ENCODE measurements around the gene PLEKHA1. TPM values are rescaled to one million over a fixed set of nuclear protein-coding genes. Genes with fewer than 3 reads are reported as not detected.
A peak's percentile ranks its signal among the peaks of the same experiment; 100 is the strongest.

PLEKHA1 gene
- total RNA-seq, 1 experiment from 2014 or later: 18.9 TPM

GRCh38 chr10:122454603-122455080 lies 80.1 kb downstream of the PLEKHA1 start, which contains the start of gene ARMS2:
Gene ARMS2, plus strand, starts transcription at chr10:122454653. Its CDS starts 75 bp downstream, at chr10:122454728.
- CTCF ChIA-PET: no interaction called here
- H3K4me1 ChIP-seq (ENCODE audit: insufficient read depth, low read length, poor library complexity, severe bottlenecking): no peaks in the 10 kb centered on the region
- H3K36me3 ChIP-seq (ENCODE audit: insufficient read depth, low read length, poor library complexity, severe bottlenecking): no peaks in the 10 kb centered on the region
- H3K27me3 ChIP-seq (replicated peaks; ENCODE audit: insufficient read depth, low read depth, low read length, poor library complexity): peaks cover 4% of the 10 kb centered on the region
- no peak within 1 kb of the TSS for H3K27ac ChIP-seq (ENCODE audit: low read depth, low read length, poor library complexity, severe bottlenecking)
- H3K9me3 ChIP-seq (ENCODE audit: low read depth, low read length, poor library complexity, severe bottlenecking): no peaks in the 10 kb centered on the region
- no TSS peak for BruUV-seq (replicated peaks)
- TF ChIP-seq CTCF (conservative IDR thresholded peaks at IDR 0.05; ENCODE audit: low read depth, low read length) (no peak), EZH2 (IDR thresholded peaks at IDR 0.05; ENCODE audit: borderline replicate concordance, low read depth, low read length, poor library complexity, severe bottlenecking) (no peak)
- intact Hi-C loops (cut with micrococcal nuclease; ENCODE audit: unreplicated experiment): no loop called here
- POLR2A ChIA-PET (ENCODE audit: low non-redundant PET): no interaction called here
- DNase-seq (ENCODE audit: low spot score): no peak
- no peak within 1 kb of the TSS for H3K4me3 ChIP-seq (ENCODE audit: low read depth, low read length, poor library complexity, severe bottlenecking)

- H3K4me1 ChIP-seq (ENCODE audit: insufficient read depth, low read length, poor library complexity, severe bottlenecking): no peaks in the 10 kb centered on the region
- CTCF ChIA-PET: no interaction called here
- H3K9me3 ChIP-seq (ENCODE audit: low read depth, low read length, poor library complexity, severe bottlenecking): no peaks in the 10 kb centered on the region
- intact Hi-C loops (cut with micrococcal nuclease; ENCODE audit: unreplicated experiment): no loop called here
- BruUV-seq (replicated peaks): no TSS peak
- H3K4me3 ChIP-seq (ENCODE audit: low read depth, low read length, poor library complexity, severe bottlenecking): no peak overlapping the region
- POLR2A ChIA-PET (ENCODE audit: low non-redundant PET): no interaction called here
- H3K36me3 ChIP-seq (ENCODE audit: insufficient read depth, low read length, poor library complexity, severe bottlenecking): no peaks in the 10 kb centered on the region
- no peak for DNase-seq (ENCODE audit: low spot score)
- H3K27ac ChIP-seq (ENCODE audit: low read depth, low read length, poor library complexity, severe bottlenecking): no peak overlapping the region
- H3K27me3 ChIP-seq (replicated peaks; ENCODE audit: insufficient read depth, low read depth, low read length, poor library complexity): peaks cover 13% of the 10 kb centered on the region
- no peak for TF ChIP-seq EZH2 (IDR thresholded peaks at IDR 0.05; ENCODE audit: borderline replicate concordance, low read depth, low read length, poor library complexity, severe bottlenecking)
- TF ChIP-seq CTCF (conservative IDR thresholded peaks at IDR 0.05; ENCODE audit: low read depth, low read length): no peak
Measured at GRCh38 chr10:122455376-122456079, 81.0 kb downstream of the PLEKHA1 start.

GRCh38 chr10:122457934-122458333 lies 83.4 kb downstream of the PLEKHA1 start:
- no peak overlapping the region for H3K4me3 ChIP-seq (ENCODE audit: low read depth, low read length, poor library complexity, severe bottlenecking)
- peak; percentile 21 for DNase-seq (ENCODE audit: low spot score)
- H3K36me3 ChIP-seq (ENCODE audit: insufficient read depth, low read length, poor library complexity, severe bottlenecking): no peaks in the 10 kb centered on the region
- no peak for TF ChIP-seq CTCF (conservative IDR thresholded peaks at IDR 0.05; ENCODE audit: low read depth, low read length)
- no peak for TF ChIP-seq EZH2 (IDR thresholded peaks at IDR 0.05; ENCODE audit: borderline replicate concordance, low read depth, low read length, poor library complexity, severe bottlenecking)
- BruUV-seq (replicated peaks): no TSS peak
- POLR2A ChIA-PET (ENCODE audit: low non-redundant PET): no interaction called here
- intact Hi-C loops (cut with micrococcal nuclease; ENCODE audit: unreplicated experiment): no loop called here
- peaks cover 5% of the 10 kb centered on the region for H3K4me1 ChIP-seq (ENCODE audit: insufficient read depth, low read length, poor library complexity, severe bottlenecking)
- no peaks in the 10 kb centered on the region for H3K9me3 ChIP-seq (ENCODE audit: low read depth, low read length, poor library complexity, severe bottlenecking)
- no peak overlapping the region for H3K27ac ChIP-seq (ENCODE audit: low read depth, low read length, poor library complexity, severe bottlenecking)
- H3K27me3 ChIP-seq (replicated peaks; ENCODE audit: insufficient read depth, low read depth, low read length, poor library complexity): peaks cover 32% of the 10 kb centered on the region
- CTCF ChIA-PET: no interaction called here

Measured in A673 (cell line).